Endodermal cell (in vitro differentiated cells): ENCODE measurements around the gene HNRNPA0. TPM values are rescaled to one million over a fixed set of nuclear protein-coding genes. Genes with fewer than 3 reads are reported as not detected.
A peak's percentile ranks its signal among the peaks of the same experiment; 100 is the strongest.

Source experiments
- DNase-seq: peaks from one replicate; pipeline ENCODE4 v3.0.0-alpha.2; 2017
- H3K27ac ChIP-seq: 2 replicates; pipeline ENCODE4 v1.5.1; 2013; ENCODE audit warnings: mild to moderate bottlenecking, low read depth, low read length, moderate library complexity
- H3K27me3 ChIP-seq: 2 replicates; pipeline ENCODE4 v1.6.1; 2013; ENCODE audit warnings: mild to moderate bottlenecking, low read length, moderate library complexity; ENCODE audit not compliant: insufficient read depth, control insufficient read depth, poor library complexity, severe bottlenecking
- H3K36me3 ChIP-seq: 2 replicates; pipeline ENCODE4 v1.7.0; 2013; ENCODE audit warnings: mild to moderate bottlenecking, low read length, moderate library complexity; ENCODE audit not compliant: control insufficient read depth, insufficient read depth
- H3K4me1 ChIP-seq: one replicate; pipeline ENCODE4 v1.7.0; 2013; ENCODE audit warnings: low read length; ENCODE audit not compliant: control insufficient read depth, insufficient read depth
- H3K4me3 ChIP-seq: 2 replicates; pipeline ENCODE4 v1.5.1; 2013; ENCODE audit warnings: mild to moderate bottlenecking, low read length, moderate library complexity
- H3K9ac ChIP-seq: 2 replicates; pipeline ENCODE4 v1.6.1; 2013; ENCODE audit warnings: mild to moderate bottlenecking, low read length, moderate library complexity; ENCODE audit not compliant: poor library complexity, severe bottlenecking; ENCODE audit errors: extremely low read depth
- H3K9me3 ChIP-seq: 2 replicates; pipeline ENCODE4 v1.6.1; 2013; ENCODE audit warnings: mild to moderate bottlenecking, low read length, moderate library complexity; ENCODE audit not compliant: control insufficient read depth
- H3K27ac Mint-ChIP-seq: 2 replicates; pipeline ENCODE4 v1.8.0; 2020; ENCODE audit warnings: mixed read lengths
- H3K27me3 Mint-ChIP-seq: 2 replicates; pipeline ENCODE4 v1.8.0; 2021; ENCODE audit warnings: mild to moderate bottlenecking, mixed read lengths; ENCODE audit not compliant: insufficient read depth
- H3K36me3 Mint-ChIP-seq: 2 replicates; pipeline ENCODE4 v1.8.0; 2020; ENCODE audit warnings: low read depth, mixed read lengths
- H3K4me1 Mint-ChIP-seq: 2 replicates; pipeline ENCODE4 v1.8.0; 2020; ENCODE audit warnings: mixed read lengths
- H3K4me3 Mint-ChIP-seq: 2 replicates; pipeline ENCODE4 v1.8.0; 2020; ENCODE audit warnings: mild to moderate bottlenecking, moderate library complexity, mixed read lengths
- H3K9me3 Mint-ChIP-seq: 2 replicates; pipeline ENCODE4 v1.8.0; 2020; ENCODE audit warnings: mild to moderate bottlenecking, mixed read lengths
- CTCF ChIP-seq: fragments of 200-600 bp; sonication (generic); conservative IDR thresholded peaks from 2 replicates; pipeline ENCODE4 v1.5.0; 2021; ENCODE audit warnings: antibody characterized with exemption, mild to moderate bottlenecking
- WGBS, 2 experiments: methylation state at CpG; one replicate each; pipeline versions ENCODE4 v1.1.5 to v1.1.7; 2013; ENCODE audit warnings: missing lambda C conversion rate in 2 of 2, mixed read lengths in 1 of 2; ENCODE audit not compliant: insufficient coverage in 1 of 2, insufficient read length in 1 of 2; 5-methylcytosine and 5-hydroxymethylcytosine counted together
- total RNA-seq, 2 donors: library from RNA; stranded (reverse); fragmentation: NEBNext Ultra II Directional in 1 of 2; extraction: Animal tissue kit (Norgen Biotek cat#: 25700) in 1 of 2; gene quantifications; 2 replicates in 1 of 2; 3 replicates in 1 of 2; pipeline ENCODE4 v1.2.1, GENCODE V29; 2021

The HNRNPA0 gene
- total RNA-seq, 2 donors from 2014 or later = 50.7 to 61.0 TPM

DNA sequence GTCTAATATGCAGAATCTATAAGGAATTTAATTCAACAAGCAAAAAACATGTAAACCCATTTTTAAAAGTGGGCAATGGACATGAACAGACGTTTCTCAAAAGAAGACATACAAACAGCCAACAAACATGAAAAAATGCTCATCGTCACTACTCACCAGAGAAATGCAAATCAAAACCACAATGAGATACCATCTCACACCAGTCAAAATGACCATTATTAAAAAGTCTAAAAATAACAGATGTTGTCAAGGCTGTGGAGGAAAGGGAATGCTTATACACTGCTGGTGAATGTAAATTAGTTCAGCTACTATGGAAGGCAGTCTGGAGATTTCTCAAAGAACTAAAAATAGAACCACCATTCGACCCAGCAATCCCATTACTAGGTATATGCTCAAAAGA lies 15.2 kb downstream of the HNRNPA0 start:
- WGBS, 2 experiments = 92 to 100% methylated on average over 2 to 3 of the region's 3 CpGs
- H3K27me3 Mint-ChIP-seq = peaks cover 2% of the 10 kb centered on the region
- Histone ChIP-seq H3K27ac (no peak overlapping the region), H3K36me3 (no peaks in the 10 kb centered on the region), H3K4me3 (no peak overlapping the region), H3K9ac (no peak overlapping the region), H3K4me1 (peaks cover 3% of the 10 kb centered on the region), H3K9me3 (peaks cover 15% of the 10 kb centered on the region), H3K27me3 (no peaks in the 10 kb centered on the region)
- peaks cover 11% of the 10 kb centered on the region for H3K4me1 Mint-ChIP-seq
- no peaks in the 10 kb centered on the region for H3K36me3 Mint-ChIP-seq
- no peak overlapping the region for H3K4me3 Mint-ChIP-seq
- H3K27ac Mint-ChIP-seq = no peak overlapping the region
- DNase-seq = no peak
- H3K9me3 Mint-ChIP-seq = peaks cover 15% of the 10 kb centered on the region
- TF ChIP-seq CTCF = no peak

DNA sequence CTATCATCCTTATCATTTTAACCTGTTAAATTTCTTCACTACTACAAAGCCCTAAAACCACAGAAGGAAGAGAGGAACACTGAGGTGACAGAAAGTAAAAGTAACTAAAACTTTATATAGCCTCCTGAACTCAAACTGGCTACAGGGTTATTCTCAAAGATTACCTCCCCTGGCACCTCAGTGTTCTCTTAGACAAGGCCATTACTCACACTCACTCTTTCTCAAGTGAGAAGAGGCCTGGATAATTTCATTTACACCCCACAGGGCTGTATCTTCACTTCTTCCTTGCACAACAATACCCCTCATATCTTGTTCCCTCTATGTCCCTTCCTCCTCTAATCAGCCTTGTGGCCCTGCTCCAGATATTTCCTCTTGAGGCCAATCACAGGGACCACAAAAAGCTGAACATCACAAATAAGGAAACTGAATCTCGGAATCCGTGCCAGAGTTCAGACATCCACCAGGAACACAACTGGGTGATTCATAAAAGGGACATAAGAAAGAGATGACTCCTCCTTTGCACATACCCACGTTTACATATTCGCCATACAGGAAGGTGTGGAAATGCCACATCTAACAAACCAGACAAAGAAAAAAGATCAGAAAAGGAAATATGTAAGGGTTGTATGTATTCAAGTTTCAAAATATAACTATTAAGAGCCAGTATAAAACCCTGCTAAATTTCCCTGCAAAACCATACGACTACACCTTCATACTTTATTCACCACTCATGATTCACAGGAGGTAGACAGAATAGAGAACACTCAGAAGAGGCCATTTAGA lies 16.6 kb downstream of the HNRNPA0 start:
- H3K4me1 Mint-ChIP-seq = peaks cover 17% of the 10 kb centered on the region

GRCh38 chr5:137736496-137736895 lies 17.7 kb downstream of the HNRNPA0 start:
- Histone ChIP-seq H3K4me1 (peaks cover 10% of the 10 kb centered on the region), H3K4me3 (peak overlapping the region; percentile 87), H3K27me3 (no peaks in the 10 kb centered on the region), H3K36me3 (no peaks in the 10 kb centered on the region), H3K9ac (no peak overlapping the region), H3K27ac (no peak overlapping the region), H3K9me3 (peaks cover 15% of the 10 kb centered on the region)
- peaks cover 15% of the 10 kb centered on the region for H3K9me3 Mint-ChIP-seq
- peak; percentile 8 for DNase-seq
- H3K27me3 Mint-ChIP-seq = peaks cover 5% of the 10 kb centered on the region
- H3K36me3 Mint-ChIP-seq = no peaks in the 10 kb centered on the region
- WGBS, 2 experiments = 97 to 100% methylated on average over 1 of the region's 1 CpG
- TF ChIP-seq CTCF = no peak
- no peak overlapping the region for H3K27ac Mint-ChIP-seq
- peaks cover 19% of the 10 kb centered on the region for H3K4me1 Mint-ChIP-seq
- no peak overlapping the region for H3K4me3 Mint-ChIP-seq

More for the DNA sequence above, 16.6 kb downstream of the HNRNPA0 start:
- Mint-ChIP-seq H3K27me3 (peaks cover 2% of the 10 kb centered on the region), H3K27ac (no peak overlapping the region), H3K4me3 (no peak overlapping the region), H3K36me3 (no peaks in the 10 kb centered on the region), H3K9me3 (peaks cover 15% of the 10 kb centered on the region)
- Histone ChIP-seq H3K4me1 (peaks cover 6% of the 10 kb centered on the region), H3K27ac (no peak overlapping the region), H3K36me3 (no peaks in the 10 kb centered on the region), H3K9ac (no peak overlapping the region), H3K4me3 (peak overlapping the region; percentile 37), H3K27me3 (no peaks in the 10 kb centered on the region), H3K9me3 (peaks cover 15% of the 10 kb centered on the region)
- peak; percentile 29 for DNase-seq
- TF ChIP-seq CTCF = no peak
- 95 to 96% methylated on average over 3 to 5 of the region's 5 CpGs for WGBS, 2 experiments
